Spleen (tissue), 7 donors: ENCODE results near the gene AXIN1.

ENCODE experiments used
- POLR2A ChIP-seq, 3 donors: fragments of 450-650 bp; IDR thresholded peaks; one replicate each; pipeline ENCODE4 v1.5.1; 2017; ENCODE audit warnings: antibody characterized with exemption in 3 of 3, mild to moderate bottlenecking in 1 of 3
- POLR2AphosphoS5 ChIP-seq, 3 donors: sonication (generic); formaldehyde crosslinking; IDR thresholded peaks; one replicate each; pipeline ENCODE4 v1.5.1; 2017; ENCODE audit warnings: antibody characterized with exemption in 3 of 3
- TF ChIP-seq, protein P1 (sequence below), 11 experiments: fragments of 200-600 bp in 7 of 11; fragments of 450-650 bp in 4 of 11; sonication (generic) in 4 of 11; IDR thresholded peaks in 8 of 11; conservative IDR thresholded peaks in 3 of 11; 1 replicate in 7 of 11; 2 replicates in 4 of 11; pipeline versions ENCODE4 v1.4.0 to v1.8.0; 2016 to 2021; ENCODE audit warnings: antibody characterized with exemption in 11 of 11, inconsistent platforms in 4 of 11, mild to moderate bottlenecking in 1 of 11
- donor health status: DM: no; HTN: no; CAD: no; lungs with moderate emphysema.
- donor health status: DM: no; HTN: no; CAD: no.
- donor health status: DM: no; HTN: no; CAD: no.

GRCh38 chr16:289395-289997 is 63.0 kb downstream of the AXIN1 start:
- TF ChIP-seq, protein P1, sequence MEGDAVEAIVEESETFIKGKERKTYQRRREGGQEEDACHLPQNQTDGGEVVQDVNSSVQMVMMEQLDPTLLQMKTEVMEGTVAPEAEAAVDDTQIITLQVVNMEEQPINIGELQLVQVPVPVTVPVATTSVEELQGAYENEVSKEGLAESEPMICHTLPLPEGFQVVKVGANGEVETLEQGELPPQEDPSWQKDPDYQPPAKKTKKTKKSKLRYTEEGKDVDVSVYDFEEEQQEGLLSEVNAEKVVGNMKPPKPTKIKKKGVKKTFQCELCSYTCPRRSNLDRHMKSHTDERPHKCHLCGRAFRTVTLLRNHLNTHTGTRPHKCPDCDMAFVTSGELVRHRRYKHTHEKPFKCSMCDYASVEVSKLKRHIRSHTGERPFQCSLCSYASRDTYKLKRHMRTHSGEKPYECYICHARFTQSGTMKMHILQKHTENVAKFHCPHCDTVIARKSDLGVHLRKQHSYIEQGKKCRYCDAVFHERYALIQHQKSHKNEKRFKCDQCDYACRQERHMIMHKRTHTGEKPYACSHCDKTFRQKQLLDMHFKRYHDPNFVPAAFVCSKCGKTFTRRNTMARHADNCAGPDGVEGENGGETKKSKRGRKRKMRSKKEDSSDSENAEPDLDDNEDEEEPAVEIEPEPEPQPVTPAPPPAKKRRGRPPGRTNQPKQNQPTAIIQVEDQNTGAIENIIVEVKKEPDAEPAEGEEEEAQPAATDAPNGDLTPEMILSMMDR (IDR thresholded peaks at IDR 0.05 in 8 of 11, conservative IDR thresholded peaks at IDR 0.05 in 3 of 11), result no peak
- no peak for TF ChIP-seq POLR2A (IDR thresholded peaks at IDR 0.05)
- no peak for TF ChIP-seq POLR2AphosphoS5 (IDR thresholded peaks at IDR 0.05)
